OCI-LY1 (cell line): Measurements from ENCODE around the gene TRAPPC10.

ENCODE experiments used
- H2AFZ ChIP-seq: fragments of 200-600 bp; sonication (generic), shearing (Covaris generic); 2 replicates; pipeline ENCODE4 v1.6.0; 2014; ENCODE audit warnings: antibody characterized with exemption, mild to moderate bottlenecking, low read length
- H3F3A ChIP-seq: fragments of 200-600 bp; sonication (generic), shearing (Covaris generic); 2 replicates; pipeline ENCODE4 v1.6.0; 2014; ENCODE audit warnings: mild to moderate bottlenecking, antibody characterized with exemption, low read length, moderate library complexity; ENCODE audit not compliant: insufficient read depth
- H3K27ac ChIP-seq: fragments of 200-600 bp; sonication (generic); 2 replicates; pipeline ENCODE4 v1.5.1; 2014; ENCODE audit warnings: low read length, mixed run types, mild to moderate bottlenecking, low read depth; ENCODE audit not compliant: poor library complexity, severe bottlenecking
- H3K27me3 ChIP-seq: fragments of 200-600 bp; sonication (generic); 2 replicates; pipeline ENCODE4 v1.6.0; 2014; ENCODE audit warnings: antibody characterized with exemption, mild to moderate bottlenecking, low read length, moderate library complexity; ENCODE audit not compliant: insufficient read depth
- H3K36me3 ChIP-seq: fragments of 200-600 bp; sonication (generic); 2 replicates; pipeline ENCODE4 v1.6.1; 2014; ENCODE audit warnings: mild to moderate bottlenecking, antibody characterized with exemption, low read length, moderate library complexity, mixed read lengths; ENCODE audit not compliant: insufficient read depth
- H3K4me1 ChIP-seq: fragments of 200-600 bp; sonication (generic); 2 replicates; pipeline ENCODE4 v1.5.1; 2014; ENCODE audit warnings: mild to moderate bottlenecking, low read length, moderate library complexity; ENCODE audit not compliant: insufficient read depth, severe bottlenecking
- H3K4me2 ChIP-seq: fragments of 200-600 bp; sonication (generic), shearing (Covaris generic); 2 replicates; pipeline ENCODE4 v1.6.1; 2014; ENCODE audit warnings: low read length
- H3K4me3 ChIP-seq: fragments of 200-600 bp; sonication (generic); 2 replicates; pipeline ENCODE4 v1.5.1; 2014; ENCODE audit warnings: low read length, low read depth, mild to moderate bottlenecking, mixed read lengths; ENCODE audit not compliant: poor library complexity, severe bottlenecking
- H3K79me2 ChIP-seq: fragments of 200-600 bp; shearing (Covaris generic); 2 replicates; pipeline ENCODE4 v1.6.1; 2016; ENCODE audit warnings: mixed run types, low read length, mixed read lengths; ENCODE audit not compliant: insufficient read depth
- H3K9ac ChIP-seq: fragments of 200-600 bp; sonication (generic), shearing (Covaris generic); 2 replicates; pipeline ENCODE4 v1.6.1; 2014; ENCODE audit warnings: mild to moderate bottlenecking, low read length, mixed read lengths
- H3K9me2 ChIP-seq: fragments of 200-600 bp; sonication (generic), shearing (Covaris generic); 2 replicates; pipeline ENCODE4 v1.6.1; 2014; ENCODE audit warnings: low read depth, mild to moderate bottlenecking, low read length, mixed read lengths
- H3K9me3 ChIP-seq: fragments of 200-600 bp; shearing (Covaris generic); 2 replicates; pipeline ENCODE4 v1.6.1; 2014; ENCODE audit warnings: low read length, mixed read lengths
- H4K20me1 ChIP-seq: fragments of 200-600 bp; sonication (generic), shearing (Covaris generic); 2 replicates; pipeline ENCODE4 v1.6.0; 2016; ENCODE audit warnings: mild to moderate bottlenecking, low read length; ENCODE audit not compliant: insufficient read depth
- CTCF ChIP-seq: fragments of 200-600 bp; sonication (generic), shearing (Covaris generic); IDR thresholded peaks from 2 replicates; pipeline ENCODE4 v1.5.1; 2017; ENCODE audit warnings: mild to moderate bottlenecking, antibody characterized with exemption, low read length, moderate library complexity, mixed read lengths
- EZH2 ChIP-seq: fragments of 200-600 bp; sonication (generic), shearing (Covaris generic); IDR thresholded peaks from 2 replicates; pipeline ENCODE4 v1.8.0; 2017; ENCODE audit warnings: borderline replicate concordance, mixed run types, mild to moderate bottlenecking, antibody characterized with exemption, low read length, moderate library complexity, mixed read lengths

TRAPPC10 gene

DNA sequence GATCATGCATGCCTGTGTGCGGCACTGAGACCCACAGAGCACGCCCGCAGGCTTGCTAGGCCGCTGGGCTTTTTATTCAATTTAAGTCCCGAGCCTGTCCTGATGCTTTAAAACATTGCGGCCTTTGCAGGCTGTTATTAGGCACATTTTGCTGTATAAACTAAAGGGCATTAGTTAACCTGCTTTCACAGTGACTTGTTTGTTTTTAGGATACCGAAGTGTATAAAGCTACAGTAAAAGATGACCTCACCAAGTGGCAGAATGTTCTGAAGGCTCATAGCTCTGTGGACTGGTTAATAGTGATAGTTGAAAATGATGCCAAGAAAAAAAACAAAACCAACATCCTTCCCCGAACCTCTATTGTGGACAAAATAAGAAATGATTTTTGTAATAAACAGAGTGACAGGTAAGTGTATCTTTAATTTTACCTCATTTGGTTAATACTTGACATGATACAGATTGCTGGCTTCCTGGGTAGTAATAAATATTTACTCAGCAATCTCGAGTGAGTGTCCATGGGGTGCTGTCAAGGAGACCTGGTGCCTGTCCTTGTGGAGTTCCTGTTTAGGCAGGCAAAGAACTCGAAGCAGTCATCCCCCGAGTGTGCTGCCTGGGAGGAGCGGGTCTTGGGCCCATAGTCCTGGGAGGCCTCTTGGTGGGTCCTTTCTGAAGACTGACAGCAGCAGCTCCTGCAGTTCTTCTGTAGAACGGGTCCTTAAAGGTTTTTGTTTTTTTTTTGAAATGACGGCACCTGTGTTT, 40.1 kb downstream of the TRAPPC10 start:
- Histone ChIP-seq H3K9me3 (no peaks in the 10 kb centered on the region), H3K4me3 (no peak overlapping the region), H3K27ac (peak overlapping the region; percentile 45), H3K4me2 (no peak overlapping the region; the same call in 1 of the 2 replicates), H4K20me1 (no peaks in the 10 kb centered on the region), H3K9ac (no peak overlapping the region), H3K4me1 (peaks cover 21% of the 10 kb centered on the region), H3K9me2 (no peaks in the 10 kb centered on the region), H2AFZ (no peak overlapping the region), H3K27me3 (no peaks in the 10 kb centered on the region), H3K36me3 (peaks cover 53% of the 10 kb centered on the region), H3K79me2 (no peaks in the 10 kb centered on the region), H3F3A (no peaks in the 10 kb centered on the region)
- TF ChIP-seq CTCF, result no peak
- no peak for TF ChIP-seq EZH2

- H3K4me1 ChIP-seq, result peaks cover 21% of the 10 kb centered on the region
- H2AFZ ChIP-seq, result no peak overlapping the region
- no peak overlapping the region for H3K4me2 ChIP-seq
- H3K79me2 ChIP-seq, result no peaks in the 10 kb centered on the region
- H4K20me1 ChIP-seq, result no peaks in the 10 kb centered on the region
- peaks cover 50% of the 10 kb centered on the region for H3K36me3 ChIP-seq
- H3K9me3 ChIP-seq, result no peaks in the 10 kb centered on the region
- no peaks in the 10 kb centered on the region for H3F3A ChIP-seq
- no peak overlapping the region for H3K9ac ChIP-seq
- H3K27ac ChIP-seq, result no peak overlapping the region
- no peaks in the 10 kb centered on the region for H3K9me2 ChIP-seq
- no peak overlapping the region for H3K4me3 ChIP-seq
- no peak for TF ChIP-seq EZH2
- no peak for TF ChIP-seq CTCF
- no peaks in the 10 kb centered on the region for H3K27me3 ChIP-seq
Measured at GRCh38 chr21:44052830-44053226, 40.7 kb downstream of the TRAPPC10 start.

DNA sequence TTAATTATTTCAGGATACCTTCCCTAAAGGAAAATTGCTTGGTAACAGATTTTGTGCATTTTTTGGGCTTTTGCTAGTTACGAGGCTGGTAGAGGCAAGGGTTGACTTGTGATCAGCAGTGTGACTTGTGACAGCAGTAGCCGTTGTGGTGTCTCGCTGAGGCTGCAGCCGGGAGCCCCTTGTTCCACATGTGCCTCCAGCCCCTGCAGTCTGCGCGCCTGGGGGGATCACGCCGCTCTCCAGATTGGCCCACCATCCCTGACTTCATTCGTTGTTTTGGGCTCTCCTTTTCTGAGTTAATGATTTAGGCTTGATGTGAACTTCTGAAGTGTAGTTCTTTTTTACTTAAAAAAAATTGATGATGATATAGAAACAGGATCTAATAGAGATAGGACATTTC, 41.5 kb downstream of the TRAPPC10 start:
- no peaks in the 10 kb centered on the region for H3K27me3 ChIP-seq
- TF ChIP-seq CTCF (no peak), EZH2 (no peak)
- H3F3A ChIP-seq, result no peaks in the 10 kb centered on the region
- no peak overlapping the region for H3K9ac ChIP-seq
- H3K36me3 ChIP-seq, result peaks cover 47% of the 10 kb centered on the region
- no peak overlapping the region for H3K4me2 ChIP-seq
- H2AFZ ChIP-seq, result no peak overlapping the region
- no peaks in the 10 kb centered on the region for H3K79me2 ChIP-seq
- H3K9me2 ChIP-seq, result no peaks in the 10 kb centered on the region
- no peaks in the 10 kb centered on the region for H4K20me1 ChIP-seq
- no peak overlapping the region for H3K27ac ChIP-seq
- H3K9me3 ChIP-seq, result no peaks in the 10 kb centered on the region
- H3K4me1 ChIP-seq, result peaks cover 21% of the 10 kb centered on the region
- no peak overlapping the region for H3K4me3 ChIP-seq
